GM10847 (cell line): ENCODE results near the gene CAPN15.

Source experiments
- POLR2A ChIP-seq: IDR thresholded peaks from 2 replicates; pipeline ENCODE4 v1.6.1; 2011; ENCODE audit not compliant: insufficient read length; ENCODE audit errors: extremely low read depth

The CAPN15 gene

GRCh38 chr16:533391-534123 is 6.0 kb downstream of the CAPN15 start:
- no peak for TF ChIP-seq POLR2A

DNA sequence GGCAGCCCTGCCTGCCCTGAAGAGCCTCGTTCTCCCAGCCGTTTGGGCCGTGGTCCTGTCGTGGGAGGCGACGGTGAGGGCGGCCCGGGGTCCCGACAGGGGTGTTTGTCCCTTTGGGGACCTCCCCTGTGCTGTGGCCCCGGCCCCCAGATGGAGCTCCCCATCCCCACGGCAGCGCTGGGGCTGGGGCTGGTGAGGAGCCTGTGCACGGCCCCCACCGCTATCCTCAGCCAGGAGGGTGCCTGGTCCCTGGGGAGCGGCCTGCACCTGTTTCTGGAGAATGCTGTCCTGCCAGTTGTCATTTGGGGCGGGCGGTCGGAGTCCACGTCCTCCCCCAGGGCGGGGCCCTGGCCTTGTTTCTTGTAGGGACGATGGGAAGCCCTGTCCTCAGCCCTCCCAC is 6.6 kb downstream of the CAPN15 start:
- TF ChIP-seq POLR2A = no peak

DNA sequence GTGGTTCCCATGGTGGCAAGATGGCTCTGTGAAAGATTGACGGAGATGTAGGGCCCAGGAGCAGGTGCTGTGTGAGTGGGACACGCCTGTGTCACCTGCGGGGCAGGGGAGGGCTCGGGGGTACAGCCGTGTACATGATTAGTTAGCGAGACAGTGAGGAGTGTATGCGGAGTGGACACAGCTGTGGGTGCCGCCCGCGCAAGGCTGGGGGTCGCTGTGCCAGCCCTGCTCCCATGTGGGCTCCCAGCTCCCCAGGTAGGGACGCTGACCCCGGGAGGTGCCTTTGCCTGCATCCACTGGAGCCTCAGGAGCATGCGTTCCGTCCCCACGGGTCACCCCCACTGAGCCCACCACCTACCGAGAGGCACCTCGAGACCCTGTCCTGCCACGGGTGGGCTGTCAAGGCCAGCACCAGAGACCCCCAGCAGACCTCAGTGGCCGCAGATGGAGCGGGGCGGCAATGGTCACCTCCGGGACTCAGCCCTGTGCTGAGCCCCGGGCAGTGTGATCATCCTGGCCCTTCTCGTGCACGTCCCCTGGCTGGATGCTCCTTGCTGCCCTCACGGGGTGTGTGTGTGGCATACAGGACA is 7.4 kb downstream of the CAPN15 start:
- TF ChIP-seq POLR2A = no peak

DNA sequence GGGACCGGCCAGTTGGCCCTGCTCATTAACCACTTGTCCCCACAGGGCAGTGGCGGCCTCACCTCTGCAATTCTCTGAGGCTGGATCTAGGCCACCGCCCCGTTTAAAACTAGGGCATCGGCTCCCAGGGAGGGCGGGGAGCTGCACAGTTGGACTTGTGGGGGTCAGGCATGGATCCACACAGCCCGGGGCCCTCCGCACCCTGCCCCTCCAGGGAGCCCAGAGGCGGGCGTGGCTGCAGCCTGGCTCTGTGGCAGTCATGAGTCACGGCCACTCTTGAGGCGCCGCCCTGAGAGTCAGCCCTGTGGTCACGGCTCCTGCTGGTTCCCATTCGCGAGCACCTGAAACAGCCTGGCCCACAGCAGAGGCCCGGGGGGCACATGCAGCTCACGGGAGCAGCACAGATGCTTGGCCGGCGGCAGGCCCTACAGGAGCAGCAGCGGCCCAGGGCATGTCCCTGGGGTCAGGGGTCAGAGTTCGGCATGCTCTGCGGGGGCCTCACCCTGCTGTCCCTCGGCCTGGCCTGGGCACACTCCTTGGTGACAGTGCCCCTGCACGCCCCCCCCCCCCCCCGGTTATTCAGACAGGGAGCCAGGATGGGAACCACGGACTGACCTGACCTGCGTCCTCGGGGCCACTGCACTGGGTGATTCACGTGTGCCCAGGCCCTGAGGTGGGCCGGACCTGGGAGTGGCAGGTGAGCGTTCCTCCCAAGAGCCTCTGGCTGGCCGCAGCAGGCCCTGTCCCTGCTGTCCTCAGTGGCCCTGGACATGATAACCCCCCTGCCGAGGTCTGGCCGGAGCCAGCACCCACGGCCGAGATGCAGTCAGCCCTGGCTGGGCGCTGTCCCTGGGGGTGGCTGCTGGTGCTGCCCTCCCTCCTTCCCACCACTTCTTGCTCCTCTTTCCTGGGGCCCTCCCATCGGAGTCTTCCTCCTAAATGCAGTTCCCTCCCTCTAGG is 8.2 kb downstream of the CAPN15 start:
- no peak for TF ChIP-seq POLR2A

- no peak for TF ChIP-seq POLR2A
Observed at GRCh38 chr16:536746-537145, 9.2 kb downstream of the CAPN15 start.

- TF ChIP-seq POLR2A = no peak
Observed at GRCh38 chr16:537415-538335, 10.2 kb downstream of the CAPN15 start.

DNA sequence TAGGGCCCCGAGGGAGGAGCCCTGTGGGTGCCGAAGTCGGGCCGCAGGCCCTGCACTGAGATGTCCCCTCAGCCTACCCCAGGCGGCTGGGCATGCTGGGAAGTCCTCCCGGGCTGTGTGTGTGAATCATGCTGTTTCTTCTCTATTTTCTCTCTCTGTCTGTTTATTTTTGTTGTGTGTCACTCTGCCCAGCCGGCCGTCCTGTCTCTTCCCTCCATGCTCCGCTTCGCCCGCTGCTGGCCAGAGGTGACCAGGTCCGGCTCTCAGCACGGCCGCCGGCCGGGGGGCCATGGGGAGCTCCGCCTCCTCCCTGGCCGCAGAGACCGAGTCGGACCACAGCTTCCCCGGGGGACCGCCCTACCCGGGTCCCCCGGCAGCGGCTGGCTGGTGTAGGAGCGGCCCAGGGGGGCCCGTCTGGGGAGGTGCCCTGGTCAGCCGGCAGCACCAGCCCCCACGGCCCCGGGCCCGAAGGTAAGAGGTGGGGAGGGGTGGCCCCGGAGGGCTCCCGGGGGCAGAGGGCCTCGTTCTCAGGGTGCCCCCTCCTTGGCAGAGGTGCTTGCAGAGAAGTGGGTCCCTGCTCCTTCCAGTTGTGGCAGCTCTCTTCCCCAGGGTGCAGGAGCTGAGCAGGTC is 12.5 kb downstream of the CAPN15 start:
- TF ChIP-seq POLR2A = no peak

DNA sequence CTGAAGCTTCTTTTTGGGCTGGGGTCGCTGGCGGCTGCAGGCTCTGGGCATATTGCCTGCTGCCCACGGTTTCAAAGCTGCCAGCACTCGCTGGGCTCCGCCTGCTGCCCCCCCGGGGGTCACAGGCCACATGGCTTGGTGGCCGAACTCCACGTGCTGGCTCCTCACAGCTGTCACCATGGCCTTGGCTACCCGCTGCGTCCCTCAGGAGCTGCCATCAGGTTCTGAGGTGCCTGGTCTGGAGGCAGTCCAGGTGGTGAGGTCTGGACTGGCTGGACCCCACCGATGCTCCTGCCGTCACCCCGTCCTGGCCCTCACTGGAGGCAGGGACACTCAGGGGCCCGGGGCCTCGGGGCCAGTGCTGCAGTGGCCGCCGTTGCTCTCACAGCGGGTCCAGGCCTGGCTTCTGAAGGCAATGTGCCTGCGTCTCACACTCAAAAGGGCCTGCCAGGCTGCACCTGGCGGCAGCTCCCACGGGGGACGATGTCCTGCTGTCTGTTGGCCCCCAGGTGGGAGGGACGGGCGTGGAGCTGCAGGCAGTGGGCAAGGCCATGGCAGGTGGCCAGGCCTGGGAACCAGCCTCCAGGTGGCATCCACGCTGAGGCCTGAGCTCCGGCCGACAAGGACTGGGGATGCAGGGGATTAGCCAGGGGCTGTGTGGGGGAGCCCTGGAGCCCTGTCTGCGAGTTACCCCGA is 13.3 kb downstream of the CAPN15 start:
- no peak for TF ChIP-seq POLR2A

GRCh38 chr16:543301-544164 is 16.0 kb downstream of the CAPN15 start:
- TF ChIP-seq POLR2A = no peak

DNA sequence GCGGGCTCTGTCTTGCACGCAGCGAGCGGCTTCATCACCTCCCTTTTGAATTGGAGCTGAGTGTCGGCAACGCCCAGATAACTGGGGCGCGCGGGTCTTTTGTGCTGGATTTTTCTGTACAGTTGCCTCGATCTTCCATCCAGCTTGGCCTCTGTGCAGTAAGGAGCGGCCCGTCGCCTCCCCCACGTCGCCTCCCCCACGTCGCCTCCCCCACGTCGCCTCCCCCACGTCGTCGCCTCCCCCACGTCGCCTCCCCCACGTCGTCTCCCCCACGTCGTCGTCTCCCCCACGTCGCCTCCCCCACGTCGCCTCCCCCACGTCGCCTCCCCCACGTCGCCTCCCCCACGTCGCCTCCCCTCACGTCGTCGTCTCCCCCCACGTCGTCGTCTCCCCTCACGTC is 17.0 kb downstream of the CAPN15 start:
- TF ChIP-seq POLR2A = no peak

- TF ChIP-seq POLR2A = no peak
Observed at GRCh38 chr16:546909-547770, 19.6 kb downstream of the CAPN15 start.

DNA sequence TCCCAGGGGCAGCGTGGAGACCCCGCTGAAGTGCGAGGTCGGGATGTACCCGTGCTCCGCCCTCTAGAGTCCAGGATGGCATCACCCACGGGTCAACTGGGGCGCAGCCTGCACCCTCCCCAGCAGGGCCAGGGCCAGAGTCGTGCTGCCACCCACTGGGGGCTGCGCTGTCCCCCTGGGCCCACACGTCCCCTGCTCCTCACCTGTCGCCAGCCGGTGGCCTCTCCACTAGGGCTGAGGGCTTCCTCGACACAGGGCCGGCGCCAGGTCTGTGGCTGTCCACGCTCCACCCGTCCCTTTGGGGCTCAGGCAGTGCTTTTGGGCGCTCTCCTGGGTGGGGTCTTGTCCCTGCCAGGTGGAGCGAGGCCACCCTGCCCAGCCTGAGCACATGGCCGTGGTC is 21.1 kb downstream of the CAPN15 start:
- TF ChIP-seq POLR2A = no peak

DNA sequence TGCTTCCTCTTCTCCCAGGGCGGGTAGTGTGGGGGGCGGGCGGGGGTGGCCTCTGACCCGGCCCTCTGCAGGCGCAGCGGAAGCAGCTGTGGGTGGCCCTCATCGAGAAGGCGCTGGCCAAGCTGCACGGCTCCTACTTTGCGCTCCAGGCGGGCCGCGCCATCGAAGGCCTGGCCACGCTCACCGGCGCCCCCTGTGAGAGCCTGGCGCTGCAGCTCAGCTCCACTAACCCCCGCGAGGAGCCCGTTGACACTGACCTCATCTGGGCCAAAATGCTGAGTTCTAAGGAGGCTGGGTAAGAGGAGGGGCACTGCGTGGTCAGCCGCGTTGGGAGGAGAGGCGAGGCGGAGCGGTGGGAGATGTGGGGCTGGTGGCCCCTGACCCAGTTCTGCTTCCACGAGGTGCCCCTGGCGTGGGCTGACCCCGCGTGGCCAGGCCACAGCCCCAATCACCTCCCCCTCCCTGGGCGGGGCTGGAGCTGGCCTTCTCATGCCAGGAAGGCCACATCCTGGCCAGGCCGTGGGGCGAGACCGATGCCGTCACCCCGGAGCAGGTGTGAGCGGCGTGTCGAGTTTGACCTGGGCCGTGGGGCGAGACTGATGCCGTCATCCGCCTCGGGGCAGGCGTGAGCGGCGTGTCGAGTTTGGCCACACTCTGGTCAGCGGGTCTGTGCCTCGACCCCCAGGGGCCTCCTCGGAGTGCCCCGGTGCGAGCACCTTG is 22.2 kb downstream of the CAPN15 start:
- no peak for TF ChIP-seq POLR2A
